ENCODE results near the gene RFC2. TPM values are rescaled to one million over a fixed set of nuclear protein-coding genes. Genes with fewer than 3 reads are reported as not detected.

Gene RFC2
- 23.3 TPM for total RNA-seq

DNA sequence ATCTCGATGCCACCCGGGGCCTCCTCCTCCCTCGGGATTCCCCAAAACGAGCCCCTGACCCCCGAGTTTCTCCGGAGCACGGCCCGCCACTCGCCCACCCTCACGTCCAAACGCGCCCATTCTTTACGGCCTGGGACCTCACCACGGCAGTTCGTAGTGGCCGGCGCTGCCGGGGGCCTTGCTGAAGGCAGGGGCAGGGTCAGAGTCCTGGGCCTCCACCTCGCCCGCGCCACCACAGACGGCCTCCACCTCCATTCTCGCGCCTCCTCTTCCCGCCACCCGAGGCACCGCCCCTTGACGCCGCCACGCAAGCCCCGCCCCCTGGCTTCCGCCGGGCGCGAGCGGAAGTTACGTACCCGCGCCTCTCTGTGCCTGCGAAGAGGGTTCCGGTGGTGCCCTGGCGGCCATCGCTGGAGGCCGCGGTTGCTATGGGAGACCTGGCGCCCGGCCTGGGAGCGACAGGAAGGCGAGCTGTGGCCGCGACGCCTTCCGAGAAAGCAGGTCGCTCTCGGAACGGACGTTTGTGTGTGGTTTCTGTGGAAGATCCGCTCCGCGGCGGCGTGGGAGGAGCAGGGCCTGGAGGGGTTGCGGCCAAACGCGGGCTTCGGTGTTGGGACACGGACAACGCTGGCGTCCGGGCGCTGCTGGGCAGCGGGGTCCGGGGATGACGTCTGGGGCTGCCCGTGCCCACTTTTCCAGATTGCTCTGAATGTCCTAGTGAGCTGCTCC lies at the start of gene RFC2:
RFC2 (minus strand) TSS at position 271 of the 729 bp plus-strand sequence; CDS start at position 255, 16 bp downstream.
- DNase-seq (ENCODE audit: low spot score): peak; percentile 97

DNA sequence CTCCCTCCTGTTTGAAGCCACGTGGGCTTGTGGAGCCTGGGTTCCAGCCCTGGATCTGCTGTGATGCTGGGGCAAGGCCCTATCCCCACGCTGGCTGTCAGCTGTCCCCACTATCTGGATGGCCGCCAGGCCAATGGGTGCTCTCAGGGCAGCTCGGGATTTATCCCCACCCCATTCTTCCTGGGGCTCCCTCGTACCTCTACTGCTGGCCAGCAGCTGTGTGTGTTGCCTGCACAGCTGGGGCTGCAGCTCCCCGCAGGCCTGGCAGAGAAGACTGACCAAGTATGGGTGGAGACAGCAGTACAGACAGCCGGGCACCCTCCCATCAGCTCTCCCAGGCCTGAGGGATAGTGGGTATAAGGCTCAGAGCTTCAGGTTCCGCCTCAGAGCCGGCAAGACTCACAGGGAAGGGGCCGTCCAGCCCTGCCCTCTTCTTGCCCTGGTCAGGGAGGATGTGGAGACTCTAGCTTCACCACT lies 48.6 kb upstream of the RFC2 start:
- no peak for DNase-seq (ENCODE audit: low spot score)

DNA sequence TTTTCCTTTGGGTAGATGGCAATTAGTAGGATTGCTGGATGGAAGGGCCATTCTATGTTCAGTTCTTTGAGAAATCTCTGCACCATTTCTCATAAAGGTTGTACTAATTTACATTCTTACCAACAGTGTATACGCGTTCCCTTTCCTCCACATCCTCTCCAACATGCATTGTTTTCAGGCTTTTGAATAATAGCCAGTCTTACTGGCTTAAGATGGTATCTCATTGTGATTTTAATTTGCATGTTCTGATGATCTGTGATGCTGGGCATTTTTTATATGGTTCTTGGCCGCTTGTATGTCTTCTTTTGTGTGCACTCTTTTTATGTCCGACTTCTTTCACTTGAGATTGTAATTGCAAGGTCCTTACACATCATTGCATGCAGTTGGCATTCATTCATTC lies 46.7 kb upstream of the RFC2 start:
- DNase-seq (ENCODE audit: low spot score): no peak

DNA sequence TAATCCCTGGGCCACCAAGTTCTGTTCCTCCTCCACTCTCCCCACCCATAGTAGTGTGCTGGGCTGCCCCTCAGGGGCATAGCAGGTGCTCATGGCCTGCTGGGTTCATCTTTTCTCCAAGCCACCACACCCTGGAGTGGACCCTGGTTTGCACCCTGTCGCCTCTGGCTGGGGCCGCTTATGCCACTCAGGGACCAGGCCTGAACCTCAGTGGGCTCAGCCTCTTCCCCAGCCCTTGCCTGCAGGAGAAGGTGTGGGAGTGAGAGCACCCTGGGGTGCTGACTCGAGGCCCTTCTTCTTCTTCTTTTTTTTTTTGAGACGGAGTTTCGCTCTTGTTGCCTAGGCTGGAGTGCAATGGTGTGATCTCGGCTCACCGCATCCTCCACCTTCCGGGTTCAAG lies 45.2 kb upstream of the RFC2 start:
- no peak for DNase-seq (ENCODE audit: low spot score)

DNA sequence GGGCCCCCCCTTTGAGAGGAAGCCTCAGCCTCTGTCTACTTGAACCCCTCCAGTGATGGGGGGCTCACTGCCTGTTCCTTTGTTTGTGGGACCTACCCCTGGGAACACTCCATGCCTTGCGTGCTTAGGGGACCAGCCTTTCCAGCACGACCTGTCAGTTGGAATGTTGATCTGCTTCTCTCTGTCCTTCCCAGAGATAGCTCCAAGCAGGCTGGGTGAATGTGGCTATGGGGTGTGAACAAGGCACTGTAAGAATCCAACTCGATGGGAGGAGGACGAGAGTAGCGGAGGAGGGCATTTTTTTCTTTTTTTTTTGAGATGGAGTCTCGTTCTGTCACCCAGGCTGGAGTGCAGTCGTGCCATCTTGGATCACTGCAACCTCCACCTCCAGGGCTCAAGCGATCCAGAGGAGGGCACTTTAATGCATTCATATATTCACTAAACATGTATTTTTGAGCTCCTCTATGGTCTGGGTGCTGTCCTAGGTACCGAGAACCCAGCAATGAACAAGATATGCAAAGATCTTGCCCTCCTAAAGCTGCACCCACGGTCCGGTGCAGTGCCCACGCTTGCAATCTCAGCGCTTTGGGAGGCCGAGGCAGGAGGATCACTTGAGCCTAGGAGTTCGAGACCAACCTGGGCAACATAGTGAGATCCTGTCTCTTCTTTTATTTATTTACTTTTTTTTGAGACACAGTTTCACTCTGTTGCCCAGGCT lies 43.5 kb upstream of the RFC2 start:
- DNase-seq (ENCODE audit: low spot score): no peak

DNA sequence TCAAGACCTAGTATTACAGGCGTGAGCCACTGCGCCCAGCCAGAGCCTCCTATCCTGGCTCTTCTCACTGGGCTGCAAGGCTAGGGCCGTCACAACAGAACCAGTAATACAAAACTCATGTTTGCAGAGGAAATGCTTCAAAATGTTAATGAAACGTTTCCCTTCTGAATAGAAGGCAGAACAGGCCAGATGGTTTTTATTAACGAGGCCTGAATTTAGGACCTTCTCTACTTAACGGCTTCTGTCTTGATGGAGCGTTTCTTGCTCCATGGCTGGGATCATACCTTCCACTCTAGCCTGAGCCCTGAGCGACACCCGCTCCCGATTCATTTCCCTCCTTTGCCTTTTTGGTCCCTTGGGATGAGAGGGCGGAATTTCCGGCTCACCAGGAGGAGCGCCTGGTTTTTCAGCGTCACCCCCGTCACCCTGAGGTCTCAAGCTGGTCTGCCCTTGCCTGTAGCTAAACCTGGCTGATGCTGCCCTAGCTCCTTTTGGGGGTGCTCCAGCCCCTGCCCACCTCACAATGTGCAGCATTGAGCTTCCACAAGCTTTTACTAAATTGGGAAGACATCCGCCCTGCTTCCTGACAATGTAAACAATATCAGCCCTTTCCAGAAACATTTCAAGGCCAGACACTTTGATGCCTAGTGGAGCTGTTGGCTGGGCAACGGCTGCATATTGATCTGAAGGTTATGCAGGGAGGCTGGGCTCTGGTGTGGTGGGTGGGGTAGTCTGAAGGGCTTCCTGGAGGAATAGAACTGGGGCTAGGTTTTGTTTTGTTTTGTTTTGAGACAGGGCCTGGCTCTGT lies 40.2 kb upstream of the RFC2 start:
- DNase-seq (ENCODE audit: low spot score): no peak

DNA sequence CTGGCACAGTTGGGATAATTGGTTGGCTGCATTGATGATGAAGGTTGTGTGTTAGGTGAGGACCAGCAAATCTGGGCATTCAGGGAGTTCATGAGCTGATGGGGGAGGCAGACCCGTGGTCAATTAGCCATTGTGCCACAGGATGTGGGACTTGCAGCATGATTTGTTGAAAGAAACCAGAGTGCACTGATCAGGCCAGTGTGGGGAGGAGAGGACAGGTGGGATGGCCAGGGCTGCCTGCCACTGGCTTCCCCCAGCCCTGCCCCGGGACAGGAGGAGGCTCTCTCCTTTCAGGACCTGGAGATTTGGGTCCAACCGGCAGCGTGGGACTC lies 39.3 kb upstream of the RFC2 start:
- no peak for DNase-seq (ENCODE audit: low spot score)

DNA sequence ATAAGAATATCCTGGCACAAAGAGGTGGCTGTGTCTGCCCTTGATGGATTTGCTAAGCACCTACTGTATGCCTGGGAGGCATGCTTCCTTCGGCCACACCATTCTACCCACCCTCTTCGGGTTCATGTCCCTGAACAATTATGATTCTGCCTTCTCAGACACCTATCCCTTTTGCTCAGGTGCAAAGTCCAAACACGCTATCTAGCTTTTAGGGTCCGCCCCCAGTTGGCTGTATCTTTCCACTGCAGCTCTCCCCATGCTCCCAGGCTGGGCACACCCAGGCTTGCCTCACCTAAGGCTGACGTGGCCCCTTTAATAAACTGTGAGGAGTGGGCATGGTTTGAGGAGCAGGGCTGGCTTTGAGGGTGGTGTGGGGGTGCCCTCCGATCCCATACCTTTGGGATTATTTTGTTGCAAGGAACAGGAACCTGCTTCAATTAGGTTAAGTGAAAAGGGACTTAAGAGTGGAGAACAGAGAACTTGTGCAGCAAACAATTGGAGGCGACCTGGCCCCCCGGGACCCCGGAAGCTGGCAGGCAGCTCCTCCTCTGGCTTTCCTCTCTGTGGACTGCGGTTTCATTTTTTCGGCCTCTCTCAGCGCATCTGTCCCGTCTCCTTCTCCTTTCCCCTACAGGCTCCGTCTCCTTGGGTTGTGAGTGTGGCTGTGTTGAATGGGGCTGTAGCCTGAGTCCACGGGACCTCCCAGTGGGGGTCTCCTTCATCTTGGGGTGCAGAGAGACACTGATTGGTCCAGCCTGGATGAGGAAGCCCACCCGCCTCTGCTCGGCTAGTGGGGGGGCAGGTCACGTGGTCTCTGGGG lies 38.8 kb upstream of the RFC2 start:
- DNase-seq (ENCODE audit: low spot score): no peak

DNA sequence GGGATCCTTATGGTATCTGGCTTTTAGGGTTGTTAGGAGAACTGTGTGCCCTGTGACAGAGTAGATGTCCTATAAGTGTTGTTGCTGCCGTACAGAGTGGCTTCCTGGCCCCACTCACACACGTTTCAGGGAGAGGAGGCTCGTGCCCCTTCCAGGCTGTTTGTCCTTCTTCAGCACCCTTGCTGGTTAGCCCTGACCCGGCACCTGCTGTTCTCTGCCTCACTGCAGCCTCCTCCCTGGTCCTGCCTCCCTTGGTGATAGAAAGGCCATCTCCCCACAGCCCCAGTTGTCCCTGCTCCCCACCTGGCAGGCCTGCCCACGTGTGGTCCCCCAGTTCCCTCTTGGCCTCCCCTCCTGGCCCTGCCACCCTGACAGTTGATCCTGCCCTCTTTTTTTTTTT lies 37.3 kb upstream of the RFC2 start:
- DNase-seq (ENCODE audit: low spot score): no peak

DNA sequence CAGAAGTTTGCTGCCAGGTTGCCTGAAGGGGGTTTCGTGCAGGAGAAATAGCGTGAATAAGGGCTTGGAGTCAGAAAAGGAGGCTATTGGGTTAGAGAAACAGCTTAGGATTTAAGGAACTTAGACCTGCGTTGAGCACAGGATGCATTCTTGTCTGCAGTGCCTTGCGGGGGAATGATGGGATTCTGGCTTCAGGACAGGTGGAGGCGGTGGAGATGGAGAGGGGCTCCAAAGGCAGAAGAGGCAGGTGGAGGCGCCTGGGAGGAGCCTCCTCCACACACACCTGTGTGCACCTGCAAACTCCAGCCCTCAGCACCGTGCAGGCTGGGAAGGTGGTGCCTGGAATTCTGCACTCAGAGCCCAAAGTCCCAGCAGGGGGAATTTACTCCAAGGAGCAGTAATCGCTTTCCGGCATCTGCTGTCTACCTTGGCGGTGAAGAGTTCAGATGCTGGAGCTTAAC lies 36.8 kb upstream of the RFC2 start:
- no peak for DNase-seq (ENCODE audit: low spot score)

DNA sequence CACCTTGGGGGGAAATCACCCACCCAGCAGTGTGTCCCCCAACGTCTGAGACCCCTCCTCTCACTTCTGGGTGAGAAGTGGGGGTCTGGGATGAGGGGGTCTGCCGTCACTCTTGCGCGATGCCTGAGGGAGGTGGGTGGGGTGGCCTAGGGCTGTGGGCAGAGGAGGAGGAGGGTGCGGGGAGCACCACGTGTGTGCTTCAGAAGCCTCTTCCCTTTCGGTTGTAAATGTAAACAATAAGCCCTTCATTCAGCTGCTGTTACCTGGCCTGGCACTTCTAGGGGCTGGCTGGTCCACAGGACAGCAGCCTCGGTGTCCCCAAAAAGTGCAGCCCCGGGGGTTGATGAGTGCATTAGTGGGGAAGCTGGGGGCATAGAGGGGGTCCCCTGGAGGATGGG lies 36.4 kb upstream of the RFC2 start:
- no peak for DNase-seq (ENCODE audit: low spot score)

DNA sequence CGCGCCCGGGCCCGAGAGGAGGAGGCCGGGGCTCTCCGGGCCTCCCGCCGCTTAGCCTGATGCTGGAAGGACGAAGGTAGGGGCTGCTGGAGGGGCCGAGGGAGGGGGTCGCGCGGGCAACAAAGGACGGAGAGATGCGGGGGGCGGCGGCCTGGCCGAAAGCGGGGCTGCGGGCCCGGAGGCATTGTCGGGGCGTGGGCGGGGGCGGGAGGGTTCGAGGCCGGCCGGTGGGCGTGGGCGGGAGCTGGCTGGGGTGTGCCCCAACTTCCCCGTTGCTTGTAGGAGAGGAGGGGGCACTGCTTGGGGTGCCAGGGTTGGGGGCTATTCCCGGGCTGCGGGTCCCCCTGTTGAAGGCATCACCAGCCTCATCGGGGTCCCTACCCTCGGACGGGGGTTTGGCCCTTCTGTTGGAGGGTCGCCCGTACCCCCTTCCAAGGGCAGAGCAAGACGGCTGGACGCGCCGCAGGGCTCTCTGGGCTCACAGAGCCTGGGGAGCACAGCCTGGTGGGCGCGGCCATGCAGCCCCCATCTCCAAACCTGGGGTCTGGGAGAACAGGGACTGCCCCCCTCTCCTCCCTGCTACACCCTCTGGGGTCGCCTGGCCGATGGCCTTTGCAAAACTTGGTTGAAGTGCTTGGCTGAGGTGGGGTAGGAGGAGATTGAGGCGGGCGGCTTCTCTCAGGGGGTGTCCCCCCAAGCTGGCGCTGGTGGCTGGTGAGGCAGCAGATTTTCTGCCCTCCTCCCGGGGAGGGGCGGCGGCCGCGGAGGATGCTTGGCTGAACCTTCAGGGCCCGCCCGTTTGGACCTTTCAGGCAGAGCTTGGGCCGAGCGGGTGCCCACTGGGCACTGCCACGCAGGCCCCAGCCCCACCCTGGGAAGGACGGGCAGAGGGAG lies 35.7 kb upstream of the RFC2 start:
- peak; percentile 59 for DNase-seq (ENCODE audit: low spot score)

DNA sequence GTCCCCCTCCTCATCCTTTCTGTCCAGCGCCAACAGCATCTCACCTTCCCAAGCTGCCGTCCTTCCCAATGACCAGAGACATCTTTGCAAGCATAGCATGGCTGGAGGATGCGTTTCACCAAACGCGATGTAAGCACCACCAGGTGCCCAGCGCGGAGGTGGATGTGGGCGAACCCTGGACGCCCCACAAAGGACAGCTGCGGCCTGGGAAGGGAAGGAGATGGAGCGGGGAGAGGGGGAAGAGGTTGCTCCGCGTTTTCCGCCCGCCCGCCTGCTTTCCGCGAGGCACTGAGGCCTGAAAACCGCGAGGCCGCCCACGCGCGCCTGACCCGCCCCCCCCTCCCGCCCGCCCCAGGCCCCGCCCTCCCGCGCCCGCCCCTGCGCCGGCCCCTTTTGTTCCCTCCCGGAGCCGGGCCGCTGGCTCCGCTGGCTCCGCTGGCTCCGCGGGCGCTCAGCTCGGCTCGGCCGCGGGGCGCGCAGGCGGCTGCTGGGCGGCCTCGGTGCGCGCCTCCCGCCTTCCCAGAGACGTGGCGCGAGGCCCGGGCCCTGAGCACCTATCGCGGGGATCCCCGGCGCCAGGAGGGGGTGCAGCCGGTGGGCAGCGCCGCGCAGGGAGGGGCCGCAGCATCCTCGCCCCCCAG lies 34.9 kb upstream of the RFC2 start, which contains the start of gene CLIP2:
CLIP2 (plus strand) TSS at position 390 of the 641 bp plus-strand sequence. CDS start 28,140 bp downstream, outside the sequence.
- DNase-seq (ENCODE audit: low spot score): peak; percentile 80

DNA sequence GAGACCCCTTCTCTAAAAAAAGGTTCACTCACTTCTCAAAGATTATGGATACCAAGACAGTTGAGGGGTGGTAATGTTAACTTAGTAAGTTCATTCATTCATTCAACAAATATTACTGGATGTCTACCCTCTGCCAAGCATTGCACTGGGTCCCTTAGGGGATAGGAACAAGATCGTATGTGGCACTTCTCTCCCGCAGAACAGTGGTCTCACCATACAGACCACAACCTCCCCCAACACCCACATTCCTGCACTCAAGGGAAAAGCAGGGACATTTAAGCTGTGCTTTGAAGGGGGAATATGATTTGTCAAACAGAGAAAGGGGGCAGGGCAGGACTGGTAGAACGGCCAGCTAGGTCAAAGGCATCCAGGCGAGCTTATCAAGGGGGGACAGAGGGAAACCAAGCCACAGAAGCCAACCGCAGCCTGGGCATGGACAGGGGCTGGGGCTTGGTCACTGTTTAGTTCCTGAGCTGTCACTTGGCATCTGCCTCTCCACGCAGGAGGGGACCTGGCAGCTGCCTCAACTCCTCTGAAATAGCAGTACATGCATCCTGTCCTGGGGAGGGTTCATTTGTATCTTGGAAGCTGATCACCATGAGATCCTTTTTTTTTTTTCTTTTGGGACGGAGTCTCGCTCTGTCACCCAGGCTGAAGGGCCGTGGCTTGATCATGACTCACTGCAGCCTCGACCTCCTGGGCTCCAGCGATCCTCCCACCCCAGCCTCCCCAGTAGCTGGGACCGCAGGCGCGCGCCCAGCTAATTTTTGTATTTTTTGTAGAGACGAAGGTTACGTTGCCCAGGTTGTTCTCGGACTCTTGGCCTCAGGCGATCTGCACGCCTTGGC lies 34.1 kb upstream of the RFC2 start:
- DNase-seq (ENCODE audit: low spot score): no peak

DNA sequence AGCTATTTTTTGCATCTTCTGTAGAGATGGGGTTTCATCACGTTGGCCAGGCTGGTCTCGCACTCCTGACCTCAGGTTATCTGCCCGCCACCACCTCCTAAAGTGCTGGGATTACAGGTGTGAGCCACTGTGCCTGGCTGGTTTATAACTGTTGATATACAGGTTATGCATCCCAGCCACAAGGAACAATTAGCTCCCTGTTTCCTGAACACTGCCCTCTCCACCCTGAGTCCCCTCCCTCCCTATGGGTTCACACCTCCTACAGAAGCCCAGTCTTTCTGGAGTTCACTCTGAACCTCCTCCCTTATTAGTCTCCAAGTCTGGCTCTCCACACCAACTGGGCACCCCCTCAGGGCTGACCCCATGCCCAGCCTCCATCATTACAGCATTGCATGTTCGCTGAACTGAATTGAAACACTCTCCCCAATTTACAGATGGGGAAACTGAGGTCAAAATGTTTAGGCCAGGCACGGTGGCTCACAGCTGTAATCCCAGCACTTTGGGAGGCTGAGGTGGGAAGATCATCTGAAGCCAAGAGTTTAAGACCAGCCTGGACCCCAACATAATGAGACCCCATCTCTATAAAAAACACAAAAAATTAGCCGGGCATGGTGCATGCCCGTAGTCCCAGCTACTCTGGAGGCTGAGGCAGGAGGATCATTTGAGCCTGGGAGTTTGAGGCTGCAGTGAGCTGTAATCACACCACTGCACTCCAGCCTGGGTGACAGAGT lies 33.3 kb upstream of the RFC2 start:
- no peak for DNase-seq (ENCODE audit: low spot score)

DNA sequence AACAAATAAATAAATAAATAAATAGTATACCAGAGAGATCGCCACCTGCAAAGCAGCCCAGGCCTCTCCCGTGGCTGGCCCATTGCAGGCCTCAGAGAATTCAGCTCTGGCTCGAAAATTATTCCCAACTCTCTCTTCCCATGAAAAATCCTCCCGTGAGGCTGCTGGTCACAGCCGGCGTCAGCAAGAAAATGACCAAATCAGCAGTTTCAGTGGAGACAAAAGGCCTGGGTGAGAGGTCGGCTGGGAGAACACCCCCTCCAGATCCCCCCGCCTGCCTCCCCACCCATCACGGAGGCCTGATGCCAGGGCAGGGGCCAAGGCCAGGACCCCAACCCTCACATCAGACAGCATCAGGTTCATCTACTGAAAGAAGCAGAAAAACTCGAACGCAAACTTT lies 31.9 kb upstream of the RFC2 start:
- no peak for DNase-seq (ENCODE audit: low spot score)

DNA sequence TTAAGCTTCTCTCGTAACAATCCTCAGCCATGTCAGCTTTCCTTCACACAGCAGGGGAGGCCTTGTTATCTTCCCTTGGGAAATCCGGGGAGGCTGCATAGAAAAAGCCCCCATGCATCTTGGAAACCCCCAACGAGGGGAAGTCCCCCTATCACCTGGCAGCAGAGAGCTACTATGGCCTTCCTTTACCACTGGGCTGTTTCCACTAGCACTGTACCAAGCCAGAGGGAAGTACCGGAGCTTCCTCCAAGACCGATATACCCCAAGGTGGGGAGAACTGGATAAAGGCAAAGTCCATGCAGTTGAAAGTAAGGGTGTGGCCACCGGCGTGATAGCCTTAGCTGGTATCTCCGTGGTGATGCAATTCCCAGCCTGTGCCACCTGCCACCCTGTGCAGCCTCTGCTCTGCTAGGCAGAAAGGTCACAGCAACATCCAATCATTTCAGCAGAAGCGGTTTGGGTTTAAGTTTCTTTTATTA lies 30.6 kb upstream of the RFC2 start:
- no peak for DNase-seq (ENCODE audit: low spot score)

DNA sequence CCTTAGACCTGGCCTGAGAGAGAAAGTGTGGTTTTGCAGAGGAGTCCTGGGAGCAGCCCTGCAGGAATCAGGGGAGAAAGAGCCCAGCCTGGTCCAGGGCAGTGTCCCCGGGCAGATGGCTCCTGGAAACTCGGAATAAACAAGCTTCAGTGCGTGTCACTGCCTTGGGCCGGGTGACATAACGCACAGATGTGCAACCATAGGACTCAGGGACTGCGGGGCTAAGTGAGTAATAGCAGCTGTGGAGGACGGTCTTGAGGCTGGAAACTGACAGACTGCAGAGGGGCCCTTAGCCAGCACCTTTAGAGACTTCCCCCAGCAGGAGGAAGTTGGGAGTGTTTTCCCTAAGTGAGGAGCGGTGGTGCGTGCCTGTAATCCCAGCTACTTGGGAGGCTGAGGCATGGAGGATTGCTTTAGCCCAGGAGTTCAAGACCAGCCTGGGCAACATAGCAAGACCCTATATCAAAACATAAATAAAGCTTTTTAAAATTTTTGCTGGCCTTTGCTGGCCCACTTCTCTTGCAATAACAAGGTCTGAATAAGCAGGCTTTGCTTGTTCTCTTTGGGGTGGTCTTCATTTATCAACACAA lies 29.8 kb upstream of the RFC2 start:
- no peak for DNase-seq (ENCODE audit: low spot score)
